Brain pericyte (primary cell): Measurements from ENCODE around the gene CAPN10.
"Not testable (repeated sequence)": the region's sequence is repeated elsewhere in the genome, so short reads cannot be mapped to it uniquely, and the experiment has no call there.

Experiments
- DNase-seq: peaks from one replicate; pipeline ENCODE4 v3.0.0-alpha.2; 2012; ENCODE audit warnings: low read depth, low spot score

CAPN10 gene, protein sequence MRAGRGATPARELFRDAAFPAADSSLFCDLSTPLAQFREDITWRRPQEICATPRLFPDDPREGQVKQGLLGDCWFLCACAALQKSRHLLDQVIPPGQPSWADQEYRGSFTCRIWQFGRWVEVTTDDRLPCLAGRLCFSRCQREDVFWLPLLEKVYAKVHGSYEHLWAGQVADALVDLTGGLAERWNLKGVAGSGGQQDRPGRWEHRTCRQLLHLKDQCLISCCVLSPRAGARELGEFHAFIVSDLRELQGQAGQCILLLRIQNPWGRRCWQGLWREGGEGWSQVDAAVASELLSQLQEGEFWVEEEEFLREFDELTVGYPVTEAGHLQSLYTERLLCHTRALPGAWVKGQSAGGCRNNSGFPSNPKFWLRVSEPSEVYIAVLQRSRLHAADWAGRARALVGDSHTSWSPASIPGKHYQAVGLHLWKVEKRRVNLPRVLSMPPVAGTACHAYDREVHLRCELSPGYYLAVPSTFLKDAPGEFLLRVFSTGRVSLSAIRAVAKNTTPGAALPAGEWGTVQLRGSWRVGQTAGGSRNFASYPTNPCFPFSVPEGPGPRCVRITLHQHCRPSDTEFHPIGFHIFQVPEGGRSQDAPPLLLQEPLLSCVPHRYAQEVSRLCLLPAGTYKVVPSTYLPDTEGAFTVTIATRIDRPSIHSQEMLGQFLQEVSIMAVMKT

DNA sequence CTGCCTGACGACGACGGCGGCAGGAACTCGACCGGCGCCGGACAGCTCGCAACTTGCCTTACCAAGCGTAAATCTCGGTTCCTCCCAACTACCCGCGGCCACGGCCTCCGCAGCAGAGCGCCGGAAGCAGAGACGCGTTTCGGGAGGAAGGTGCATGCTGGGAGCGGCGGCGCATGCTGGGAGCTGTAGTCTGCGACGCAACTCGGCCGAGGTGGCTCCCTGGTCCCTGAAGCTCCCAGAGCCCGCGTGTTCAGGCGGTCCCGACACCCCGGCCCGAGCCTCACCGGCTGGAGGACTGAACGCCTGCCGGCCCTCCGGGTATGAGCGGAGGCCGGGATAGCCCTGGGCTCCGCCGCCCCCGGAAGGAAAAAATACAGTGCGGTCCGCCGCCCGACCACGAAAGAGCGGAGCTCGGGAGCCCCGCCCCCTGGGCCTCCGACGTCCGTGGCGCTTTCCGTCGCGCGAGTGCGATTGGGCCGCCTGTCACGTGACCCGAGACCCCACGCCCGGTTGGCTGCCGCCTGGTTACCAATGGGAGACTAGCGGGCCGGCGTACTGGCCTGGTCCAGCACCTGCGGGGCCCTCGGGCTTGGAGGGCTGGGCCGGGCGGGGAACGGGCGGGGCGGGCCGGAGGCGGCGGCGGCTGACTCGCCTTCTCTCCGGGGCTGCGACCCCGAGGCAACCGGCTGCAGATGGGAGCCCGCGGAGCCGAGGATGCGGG is at the start of gene CAPN10:
CAPN10 (plus strand) TSS at position 537 of the 721 bp plus-strand sequence; CDS start at position 715, 178 bp downstream.
- DNase-seq = peak; percentile 79

DNA sequence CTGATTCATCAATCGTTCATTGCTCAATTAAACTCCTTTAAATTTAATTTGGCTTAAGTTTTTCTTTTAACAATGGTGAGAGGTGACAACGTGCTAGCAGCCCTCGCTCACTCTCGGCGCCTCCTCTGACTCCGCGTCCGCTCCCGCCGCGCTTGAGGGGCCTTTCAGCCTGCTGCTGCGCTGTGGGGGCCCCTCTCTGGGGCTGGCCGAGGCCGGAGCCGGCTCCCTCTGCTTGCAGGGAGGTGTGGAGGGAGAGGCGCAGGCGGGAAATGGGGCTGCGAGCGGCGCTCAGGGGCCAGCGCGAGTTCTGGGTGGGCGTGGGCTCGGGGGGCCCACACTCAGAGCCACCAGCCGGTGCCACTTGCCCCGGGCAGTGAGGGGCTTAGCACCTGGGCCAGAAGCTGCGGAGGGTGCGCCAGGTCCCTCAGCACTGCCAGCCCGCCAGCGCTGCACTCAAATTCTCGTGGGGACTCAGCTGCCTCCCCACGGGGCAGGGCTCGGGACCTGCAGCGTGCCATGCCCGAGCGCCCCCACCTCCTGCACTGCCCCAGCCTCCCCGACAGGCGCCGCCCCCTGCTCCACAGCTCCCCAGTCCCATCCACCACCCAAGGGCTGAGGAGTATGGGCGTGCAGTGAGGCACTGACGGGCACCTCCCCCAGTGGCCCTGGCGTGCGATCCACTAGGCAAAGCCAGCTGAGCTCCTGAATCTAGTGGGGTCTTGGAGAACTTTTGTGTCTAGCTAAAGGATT is 48.3 kb upstream of the CAPN10 start:
- DNase-seq = no peak

- not testable (repeated sequence) for DNase-seq
These were observed 47.4 kb upstream of the CAPN10 start for GRCh38 chr2:240539101-240539500.

DNA sequence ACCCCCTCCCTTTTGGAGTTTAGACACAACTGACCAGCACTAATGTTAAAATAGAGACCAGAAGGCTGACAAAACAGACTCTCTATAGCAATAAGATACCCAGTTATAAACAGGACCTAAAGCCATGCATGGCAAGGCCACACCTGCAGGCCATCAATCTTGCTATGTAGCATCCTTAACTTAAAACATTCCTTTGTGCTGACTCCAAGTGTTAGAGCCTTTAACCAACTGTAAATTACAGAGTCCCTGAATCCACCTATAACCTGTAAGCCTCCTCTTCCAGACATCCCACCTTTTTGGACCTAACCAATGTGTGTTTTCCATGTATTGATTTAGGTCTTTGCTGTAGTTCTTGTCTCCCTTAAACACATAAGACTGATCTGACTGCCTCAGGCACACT is 46.6 kb upstream of the CAPN10 start:
- no peak for DNase-seq

DNA sequence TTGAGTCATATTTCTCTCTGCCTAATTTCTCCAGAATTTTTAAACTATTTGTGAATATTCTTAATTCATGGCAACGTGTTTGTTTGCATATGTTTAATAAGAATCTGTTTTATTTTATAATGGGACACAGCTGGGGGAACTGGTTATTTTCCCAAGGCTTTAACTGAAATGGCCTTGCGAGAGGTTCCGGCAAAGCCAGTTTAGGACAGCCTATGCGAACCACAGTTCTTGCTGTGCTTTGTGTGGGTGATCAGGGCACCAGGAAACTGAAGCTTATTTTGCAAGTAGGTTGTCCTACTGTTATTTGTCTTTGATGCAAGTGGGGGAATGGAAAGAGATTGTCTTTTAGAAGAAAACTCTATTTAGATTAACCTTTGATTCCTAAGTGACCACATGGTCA is 35.2 kb upstream of the CAPN10 start:
- no peak for DNase-seq

- no peak for DNase-seq
These were observed 34.7 kb upstream of the CAPN10 start for GRCh38 chr2:240551811-240552210.

DNA sequence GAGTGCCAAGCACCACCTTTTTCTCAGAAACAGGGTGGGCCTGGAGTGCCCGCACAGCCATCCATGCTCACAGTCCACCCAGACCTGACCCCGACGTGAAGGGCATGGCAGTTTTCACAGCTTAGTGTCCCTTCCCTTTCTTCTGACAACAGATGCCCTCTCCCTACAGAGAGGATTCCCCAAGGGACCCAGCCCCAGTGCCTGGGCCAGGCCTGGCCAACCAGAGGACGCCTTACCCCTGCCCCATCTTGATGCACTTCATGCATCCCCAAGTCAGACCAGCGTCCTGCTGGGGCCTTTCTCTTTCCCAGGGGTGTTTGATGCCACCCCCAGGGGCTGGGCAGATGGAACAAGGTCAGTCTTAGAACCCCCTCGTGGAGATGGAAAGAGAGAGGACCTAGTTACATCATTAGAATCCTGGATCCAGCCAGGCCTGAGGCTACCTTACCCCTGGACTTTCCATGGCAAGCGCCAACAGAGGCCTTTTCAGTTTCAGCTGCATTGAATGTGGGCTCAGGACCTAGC is 32.5 kb upstream of the CAPN10 start:
- DNase-seq = no peak

- no peak for DNase-seq
These were observed 31.6 kb upstream of the CAPN10 start for GRCh38 chr2:240554767-240555493.

DNA sequence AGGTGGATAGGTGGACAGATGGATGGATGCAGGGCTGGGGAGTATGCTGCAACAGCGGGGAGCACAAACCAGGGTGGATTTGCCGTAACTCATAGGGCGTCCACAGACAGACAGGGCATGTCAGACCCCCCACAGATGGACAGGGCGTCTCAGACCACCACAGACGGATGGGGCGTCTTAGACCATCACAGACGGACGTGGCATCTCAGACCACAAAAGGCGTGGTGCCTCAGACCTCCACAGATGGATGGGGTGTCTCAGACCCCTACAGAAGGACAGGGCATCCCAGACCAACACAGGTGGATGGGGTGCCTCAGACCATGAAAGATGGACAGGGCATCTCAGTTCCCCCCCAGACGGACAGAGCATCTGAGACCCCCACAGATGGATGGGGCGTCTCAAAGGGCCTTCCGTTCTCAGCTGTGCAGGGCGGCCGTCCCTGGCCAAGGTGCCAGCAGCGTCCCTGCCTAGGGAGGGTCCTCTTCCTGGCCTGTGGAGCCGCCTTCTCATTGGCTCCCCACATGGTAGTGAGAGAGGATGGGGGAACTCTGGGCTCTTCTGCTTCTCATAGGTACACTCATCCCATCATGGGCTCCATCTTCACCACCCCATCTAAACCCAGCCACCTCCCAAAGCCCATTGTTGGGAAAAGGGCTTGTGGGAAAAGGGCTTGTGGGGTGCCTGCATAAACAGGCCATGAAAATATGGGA is 30.8 kb upstream of the CAPN10 start:
- DNase-seq = no peak

DNA sequence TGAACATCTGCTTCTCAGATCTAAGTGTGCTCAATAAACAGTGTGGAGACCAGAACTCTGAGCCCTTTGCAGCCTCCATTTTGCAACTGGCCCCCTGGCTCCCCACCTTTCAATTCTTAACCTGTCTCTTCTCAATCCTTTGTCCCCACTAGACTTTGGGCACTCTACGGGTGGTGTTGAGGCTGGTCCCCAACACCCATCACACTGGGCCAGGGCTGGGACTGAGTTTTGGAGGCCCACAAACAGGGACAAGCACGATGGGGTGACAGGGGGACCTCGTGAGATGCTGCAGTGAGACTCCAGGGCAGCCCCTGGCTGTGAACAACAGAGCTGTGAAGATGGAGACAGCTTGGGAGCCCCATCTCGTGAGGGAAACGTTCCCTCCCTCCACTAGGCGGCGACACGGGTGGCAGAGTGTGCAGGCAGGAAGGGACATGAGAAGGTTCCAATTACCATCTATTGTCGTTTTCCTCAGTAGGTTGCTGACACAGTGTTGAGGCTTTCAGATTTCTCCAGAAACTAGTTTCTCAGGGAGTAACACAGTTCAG is 29.9 kb upstream of the CAPN10 start:
- DNase-seq = no peak

DNA sequence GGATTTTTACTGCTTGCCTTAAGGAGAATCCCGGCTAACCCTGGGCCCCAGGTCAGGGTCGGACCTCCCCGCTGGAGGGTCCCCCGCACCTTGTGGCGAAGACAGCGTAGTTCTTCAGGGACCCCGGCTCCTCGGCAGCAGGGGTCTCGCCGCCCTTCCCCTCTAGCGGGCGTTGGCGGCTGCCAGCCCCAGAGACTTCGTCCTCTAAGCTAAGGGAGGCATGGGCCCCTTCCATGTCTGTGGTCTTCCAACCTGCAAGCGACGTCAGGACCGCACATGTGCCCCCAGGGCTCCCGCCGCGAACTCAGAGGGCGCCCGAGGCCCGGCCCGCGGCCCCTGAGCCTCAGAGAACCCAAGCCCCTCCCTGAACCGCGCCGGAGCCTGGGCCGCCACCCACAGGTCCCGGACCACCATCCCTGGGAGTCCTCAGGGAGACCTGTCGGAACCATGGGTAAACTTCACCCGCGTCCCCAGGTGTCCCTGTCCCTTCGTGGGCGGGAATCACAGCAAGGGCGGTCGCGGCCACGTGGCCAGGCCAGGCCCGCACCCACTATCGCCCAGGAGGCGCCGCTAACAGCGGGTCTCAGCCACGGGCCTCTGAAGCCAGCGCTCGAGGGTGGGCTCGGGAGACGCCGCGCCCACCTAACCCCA is 29.3 kb upstream of the CAPN10 start:
- no peak for DNase-seq

DNA sequence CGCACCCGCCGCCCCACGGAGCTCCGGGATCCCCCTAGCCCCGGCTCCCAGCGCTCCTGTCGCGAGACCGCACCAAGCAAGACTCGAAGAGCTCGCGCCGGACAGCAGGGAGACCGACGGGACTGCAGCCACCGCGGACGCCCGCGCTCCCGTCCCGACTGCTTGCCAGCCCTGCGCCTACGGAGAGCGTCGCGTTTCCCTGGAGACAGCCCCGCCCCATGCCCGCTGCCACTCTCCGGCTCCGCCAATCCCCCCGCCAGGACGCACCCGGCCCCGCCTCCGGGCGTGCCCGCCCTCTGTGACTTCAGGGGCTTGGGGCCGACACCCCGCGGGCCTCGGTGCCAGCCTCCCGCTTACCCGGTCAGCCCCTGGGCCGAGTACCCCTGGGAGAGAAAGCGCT is 28.7 kb upstream of the CAPN10 start, which contains the start of gene ANKMY1:
ANKMY1 (minus strand) TSS at position 181 of the 400 bp plus-strand sequence. CDS start 653 bp downstream, outside the sequence.
- DNase-seq = no peak

GRCh38 chr2:240558236-240558761 is 28.2 kb upstream of the CAPN10 start:
- DNase-seq = no peak

DNA sequence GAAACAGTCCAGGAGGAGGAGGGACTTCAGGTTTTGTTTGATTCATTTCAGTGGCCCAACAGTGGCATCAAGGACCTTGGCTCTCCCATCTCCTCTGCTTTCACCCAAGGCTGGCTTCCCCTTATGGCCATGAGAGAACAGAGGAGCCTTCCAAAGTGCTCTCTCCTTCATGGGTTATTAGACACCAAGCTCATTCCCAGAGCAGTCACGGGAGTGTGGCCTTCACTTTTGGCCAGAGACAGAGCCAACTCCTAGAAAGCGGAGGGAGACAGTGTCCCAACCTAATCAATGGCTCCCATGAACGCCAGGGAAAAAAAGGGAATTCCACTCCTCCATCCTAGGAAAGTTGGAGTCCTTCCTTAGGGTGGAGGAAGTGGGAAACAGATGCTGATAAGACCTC is 27.2 kb upstream of the CAPN10 start:
- no peak for DNase-seq

- DNase-seq = no peak
These were observed 26.5 kb upstream of the CAPN10 start, which contains the start of gene DUSP28 for GRCh38 chr2:240560084-240560479. Gene DUSP28, plus strand, starts transcription at chr2:240560357. Its CDS starts 328 bp downstream, at chr2:240560685.

DNA sequence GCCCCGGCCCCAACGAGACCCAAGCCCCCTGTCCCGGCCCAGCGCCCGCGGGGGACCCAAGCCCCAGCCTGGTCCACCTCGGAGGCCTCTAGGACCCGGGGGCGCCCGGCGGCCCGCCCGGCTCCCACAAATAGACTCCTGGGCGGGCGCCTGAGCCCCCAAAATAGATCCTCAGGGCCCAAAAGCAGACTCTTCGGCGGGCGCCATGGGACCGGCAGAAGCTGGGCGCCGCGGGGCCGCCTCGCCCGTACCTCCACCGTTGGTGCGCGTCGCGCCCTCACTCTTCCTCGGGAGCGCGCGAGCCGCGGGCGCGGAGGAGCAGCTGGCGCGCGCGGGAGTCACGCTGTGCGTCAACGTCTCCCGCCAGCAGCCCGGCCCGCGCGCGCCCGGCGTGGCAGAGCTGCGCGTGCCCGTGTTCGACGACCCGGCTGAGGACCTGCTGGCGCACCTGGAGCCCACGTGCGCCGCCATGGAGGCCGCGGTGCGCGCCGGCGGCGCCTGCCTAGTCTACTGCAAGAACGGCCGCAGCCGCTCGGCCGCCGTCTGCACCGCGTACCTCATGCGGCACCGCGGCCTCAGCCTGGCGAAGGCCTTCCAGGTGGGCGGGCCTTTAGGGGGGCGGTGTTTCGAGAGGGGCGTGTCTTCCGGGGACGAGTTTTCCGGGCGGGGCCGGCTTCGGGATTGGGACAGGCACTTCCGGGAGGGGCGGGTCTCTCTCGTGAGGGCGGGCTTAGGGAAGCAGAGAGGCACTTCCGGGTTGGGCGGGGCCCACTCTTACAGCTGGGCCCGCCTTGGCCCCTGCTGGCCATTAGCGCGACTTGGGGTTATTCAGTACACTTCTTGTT is 25.8 kb upstream of the CAPN10 start:
- DNase-seq = peak; percentile 92

DNA sequence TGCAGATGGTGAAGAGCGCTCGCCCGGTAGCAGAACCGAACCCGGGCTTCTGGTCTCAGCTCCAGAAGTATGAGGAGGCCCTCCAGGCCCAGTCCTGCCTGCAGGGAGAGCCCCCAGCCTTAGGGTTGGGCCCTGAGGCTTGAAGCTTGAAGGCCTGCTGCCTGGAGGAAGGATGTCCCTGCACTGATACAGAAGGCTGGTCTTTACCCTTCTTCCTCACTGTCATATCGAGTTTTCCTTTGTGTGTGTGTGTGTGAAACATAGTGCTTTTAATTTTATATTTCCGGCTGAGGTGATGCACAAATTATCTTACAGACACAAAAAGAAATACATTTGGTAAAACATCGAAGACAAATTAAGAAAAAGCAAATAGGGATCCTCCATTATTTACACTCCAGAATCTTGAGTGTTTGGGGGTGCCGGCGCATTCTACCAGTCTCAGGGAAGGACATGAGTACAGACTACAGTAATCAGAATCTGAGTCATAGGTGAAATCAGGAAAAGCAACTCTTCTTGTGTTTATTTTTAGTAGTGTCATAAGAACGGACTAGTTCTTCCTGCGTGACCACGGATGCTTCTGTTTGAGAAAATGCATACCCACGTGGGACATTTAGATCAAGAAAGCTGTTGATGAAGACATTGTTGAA is 25.1 kb upstream of the CAPN10 start:
- DNase-seq = no peak
